Stimulated activated effector memory CD8-positive, alpha-beta T cell treated with anti-CD3 and anti-CD28 coated beads, Interleukin-12 subunit alpha, Interleukin-12 subunit beta, amount 100 ng/mL, for 72 hours (primary cell): ENCODE results near the gene GSTO2.

ENCODE experiments used
- ATAC-seq: fragments of 150-1000 bp; cut with Tn5 transposase; 2 replicates; pipeline ENCODE4 v1.10.0; 2021
- DNase-seq, 2 donors: peaks; one replicate each; pipeline ENCODE4 v3.0.0; 2021 to 2022; ENCODE audit warnings: low spot score in 2 of 2
- H3K27ac Mint-ChIP-seq: one replicate; pipeline ENCODE4 v1.8.0; 2022; ENCODE audit warnings: mild to moderate bottlenecking, mixed read lengths
- H3K36me3 Mint-ChIP-seq: one replicate; pipeline ENCODE4 v1.8.0; 2022; ENCODE audit warnings: mild to moderate bottlenecking, mixed read lengths
- H3K4me1 Mint-ChIP-seq: one replicate; pipeline ENCODE4 v1.8.0; 2022; ENCODE audit warnings: mixed read lengths
- H3K4me3 Mint-ChIP-seq: one replicate; pipeline ENCODE4 v1.8.0; 2022; ENCODE audit warnings: mild to moderate bottlenecking, mixed read lengths
- H3K9me3 Mint-ChIP-seq: one replicate; pipeline ENCODE4 v1.8.0; 2022; ENCODE audit warnings: mixed read lengths

GSTO2 gene

DNA sequence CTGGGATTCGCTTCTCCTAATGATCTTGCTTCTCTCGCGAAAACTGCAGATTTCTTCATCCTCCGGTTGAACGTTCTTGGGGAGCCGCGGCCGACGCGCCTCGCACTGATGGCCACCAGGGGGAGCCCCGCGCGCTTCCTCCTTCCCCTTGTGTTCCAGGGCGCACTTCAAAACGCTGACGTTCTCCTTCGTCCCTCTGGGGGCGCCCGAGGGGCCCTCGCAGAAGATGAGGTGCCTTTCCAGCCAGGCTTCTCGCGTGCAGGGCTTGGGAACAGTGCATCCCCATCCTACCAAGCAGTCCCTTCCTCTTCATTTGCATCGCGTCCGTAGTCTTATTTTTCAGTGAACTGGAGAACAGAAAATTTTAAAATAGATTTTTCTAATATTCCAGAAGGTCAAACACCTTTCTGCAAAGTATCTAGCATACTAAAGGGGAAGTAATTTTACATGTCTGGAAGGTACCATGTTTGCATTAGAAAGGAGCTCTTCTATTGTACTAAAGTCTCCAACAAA is 22.5 kb downstream of the GSTO2 start:
- DNase-seq (peak; percentile 82 to 93), ATAC-seq (peak; percentile 95)
- Mint-ChIP-seq H3K9me3 (no peaks in the 10 kb centered on the region), H3K36me3 (no peaks in the 10 kb centered on the region), H3K4me1 (peaks cover 19% of the 10 kb centered on the region), H3K4me3 (no peak overlapping the region), H3K27ac (no peak overlapping the region)

GRCh38 chr10:104293011-104293410 is 24.0 kb downstream of the GSTO2 start:
- Mint-ChIP-seq H3K9me3 (no peaks in the 10 kb centered on the region), H3K27ac (peak overlapping the region; percentile 20), H3K4me1 (peaks cover 19% of the 10 kb centered on the region), H3K36me3 (no peaks in the 10 kb centered on the region), H3K4me3 (no peak overlapping the region)
- no peak for DNase-seq
- no peak for ATAC-seq

- Mint-ChIP-seq H3K27ac (peak overlapping the region; percentile 23), H3K4me3 (no peak overlapping the region), H3K36me3 (no peaks in the 10 kb centered on the region), H3K9me3 (no peaks in the 10 kb centered on the region), H3K4me1 (peaks cover 19% of the 10 kb centered on the region)
- ATAC-seq (no peak), DNase-seq (no peak)
Observed at GRCh38 chr10:104293781-104294321, 24.9 kb downstream of the GSTO2 start.

- Mint-ChIP-seq H3K27ac (peak overlapping the region; percentile 82), H3K36me3 (no peaks in the 10 kb centered on the region), H3K4me3 (no peak overlapping the region), H3K9me3 (no peaks in the 10 kb centered on the region), H3K4me1 (peaks cover 26% of the 10 kb centered on the region)
- ATAC-seq (no peak), DNase-seq (no peak)
Observed at GRCh38 chr10:104296687-104297436, 27.9 kb downstream of the GSTO2 start.

- peak; percentile 60 for ATAC-seq
- Mint-ChIP-seq H3K4me3 (no peak overlapping the region), H3K27ac (no peak overlapping the region), H3K4me1 (peaks cover 24% of the 10 kb centered on the region), H3K36me3 (no peaks in the 10 kb centered on the region), H3K9me3 (no peaks in the 10 kb centered on the region)
- no peak for DNase-seq
Observed at GRCh38 chr10:104297697-104298660, 29.0 kb downstream of the GSTO2 start.

- Mint-ChIP-seq H3K4me1 (peaks cover 32% of the 10 kb centered on the region), H3K4me3 (no peak overlapping the region), H3K9me3 (no peaks in the 10 kb centered on the region), H3K27ac (no peak overlapping the region), H3K36me3 (no peaks in the 10 kb centered on the region)
- ATAC-seq = no peak
- no peak for DNase-seq
Observed at GRCh38 chr10:104299031-104299904, 30.3 kb downstream of the GSTO2 start.

- Mint-ChIP-seq H3K27ac (peak overlapping the region; percentile 55), H3K4me1 (peaks cover 40% of the 10 kb centered on the region), H3K9me3 (no peaks in the 10 kb centered on the region), H3K36me3 (no peaks in the 10 kb centered on the region), H3K4me3 (no peak overlapping the region)
- DNase-seq (no peak), ATAC-seq (no peak)
Observed at GRCh38 chr10:104300002-104300735, 31.2 kb downstream of the GSTO2 start.

GRCh38 chr10:104300736-104301292 is 31.8 kb downstream of the GSTO2 start:
- Mint-ChIP-seq H3K4me1 (peaks cover 40% of the 10 kb centered on the region), H3K9me3 (no peaks in the 10 kb centered on the region), H3K27ac (peak overlapping the region; percentile 55), H3K4me3 (no peak overlapping the region), H3K36me3 (peaks cover 4% of the 10 kb centered on the region)
- DNase-seq (no peak), ATAC-seq (peak; percentile 62)

DNA sequence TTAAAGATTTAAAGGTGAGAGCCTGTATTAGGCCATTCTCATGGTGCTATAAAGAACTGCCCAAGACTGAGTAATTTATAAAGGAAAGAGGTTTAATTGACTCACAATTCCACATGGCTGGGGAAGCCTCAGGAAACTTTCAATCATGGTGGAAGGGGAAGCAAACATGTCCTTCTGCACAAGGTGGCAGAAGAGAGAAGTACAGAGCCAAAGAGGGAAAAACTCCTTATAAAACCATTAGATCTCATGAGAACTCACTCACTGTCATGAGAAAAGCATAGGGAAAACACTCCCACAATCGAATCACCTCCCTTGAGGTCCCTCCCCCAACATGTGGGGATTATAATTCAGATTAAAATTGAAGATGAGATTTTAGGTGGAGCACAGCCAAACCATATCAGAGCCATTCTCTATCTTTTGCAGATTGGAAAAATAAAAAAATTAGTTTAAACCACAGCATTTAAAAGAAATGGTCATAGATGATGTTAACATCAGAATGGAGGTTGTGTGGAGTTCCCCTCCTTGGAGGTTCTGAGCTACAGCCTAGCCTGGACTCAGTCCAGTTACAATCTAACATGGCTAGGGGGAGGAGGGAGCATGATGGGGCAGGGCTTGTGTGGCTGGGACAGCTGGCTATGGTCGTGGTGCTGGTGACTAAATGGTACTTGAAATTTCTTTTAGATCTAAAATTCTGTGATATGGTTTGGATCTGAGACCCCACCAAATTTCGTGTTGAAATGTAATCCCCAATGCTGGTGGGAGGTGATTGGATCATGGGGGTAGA is 33.1 kb downstream of the GSTO2 start:
- Mint-ChIP-seq H3K27ac (peak overlapping the region; percentile 55), H3K36me3 (peaks cover 9% of the 10 kb centered on the region), H3K4me1 (peaks cover 53% of the 10 kb centered on the region), H3K9me3 (no peaks in the 10 kb centered on the region), H3K4me3 (no peak overlapping the region)
- ATAC-seq (no peak), DNase-seq (no peak)

DNA sequence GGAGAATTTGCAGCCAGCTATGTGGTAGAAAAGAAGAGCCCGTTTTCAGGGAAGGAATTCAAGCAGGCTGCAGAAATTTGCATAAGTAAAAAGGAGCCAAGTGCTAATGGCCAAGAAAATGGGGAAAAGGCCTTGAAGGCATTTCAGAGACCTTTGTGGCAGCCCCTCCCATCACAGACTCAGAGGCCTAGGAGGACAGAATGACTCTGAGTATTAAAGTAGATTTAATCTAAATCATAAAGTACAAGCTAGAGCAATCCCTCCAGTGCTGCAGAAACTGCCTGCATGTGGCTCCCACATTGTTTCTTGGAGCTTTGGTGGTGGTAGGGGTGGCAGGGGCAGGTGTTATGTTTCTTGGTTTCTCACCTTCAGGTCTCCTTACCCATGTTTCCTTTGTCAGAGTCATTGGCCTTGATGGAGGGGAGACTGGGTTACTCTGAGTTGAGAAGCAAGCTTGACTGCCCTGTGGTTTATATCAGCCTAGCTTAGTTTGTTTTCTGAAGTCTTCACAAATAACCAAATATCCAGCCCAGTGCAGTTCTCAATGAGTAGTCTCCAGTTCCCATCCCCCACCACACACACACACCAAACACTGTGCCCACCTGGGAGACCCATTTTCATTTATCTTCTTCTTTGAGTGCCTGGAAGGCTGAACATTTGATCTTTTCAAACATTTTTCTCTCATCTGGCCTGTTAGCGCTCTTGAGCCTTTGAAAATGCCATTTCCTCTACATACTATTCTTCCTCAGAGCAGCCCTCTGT is 34.8 kb downstream of the GSTO2 start:
- Mint-ChIP-seq H3K36me3 (peaks cover 9% of the 10 kb centered on the region), H3K9me3 (no peaks in the 10 kb centered on the region), H3K27ac (no peak overlapping the region), H3K4me1 (peaks cover 70% of the 10 kb centered on the region), H3K4me3 (no peak overlapping the region)
- no peak for DNase-seq
- peak; percentile 42 for ATAC-seq

- DNase-seq (no peak), ATAC-seq (no peak)
- H3K4me3 Mint-ChIP-seq = no peak overlapping the region
- H3K9me3 Mint-ChIP-seq = no peaks in the 10 kb centered on the region
- peaks cover 14% of the 10 kb centered on the region for H3K36me3 Mint-ChIP-seq
- H3K4me1 Mint-ChIP-seq = peaks cover 76% of the 10 kb centered on the region
- H3K27ac Mint-ChIP-seq = no peak overlapping the region
Observed at GRCh38 chr10:104304356-104304745, 35.4 kb downstream of the GSTO2 start.

GRCh38 chr10:104304927-104305326 is 35.9 kb downstream of the GSTO2 start:
- peaks cover 19% of the 10 kb centered on the region for H3K36me3 Mint-ChIP-seq
- H3K9me3 Mint-ChIP-seq = no peaks in the 10 kb centered on the region
- H3K27ac Mint-ChIP-seq = no peak overlapping the region
- peaks cover 79% of the 10 kb centered on the region for H3K4me1 Mint-ChIP-seq
- DNase-seq = no peak
- no peak for ATAC-seq
- H3K4me3 Mint-ChIP-seq = no peak overlapping the region

GRCh38 chr10:104306897-104307296 is 37.9 kb downstream of the GSTO2 start:
- no peak overlapping the region for H3K27ac Mint-ChIP-seq
- H3K36me3 Mint-ChIP-seq = peaks cover 26% of the 10 kb centered on the region
- DNase-seq (no peak), ATAC-seq (no peak)
- no peak overlapping the region for H3K4me3 Mint-ChIP-seq
- H3K9me3 Mint-ChIP-seq = no peaks in the 10 kb centered on the region
- peaks cover 74% of the 10 kb centered on the region for H3K4me1 Mint-ChIP-seq
